PC-3 (cell line): ENCODE results near the gene NEXN.

ENCODE experiments used
- EZH2 ChIP-seq: fragments of 300-600 bp; sonication (generic); IDR thresholded peaks from one replicate; pipeline ENCODE4 v1.6.1; 2017; ENCODE audit warnings: antibody characterized with exemption, mild to moderate bottlenecking, low read length; ENCODE audit not compliant: unreplicated experiment
- TF ChIP-seq, protein P1 (sequence below): fragments of 300-600 bp; sonication (generic); conservative IDR thresholded peaks from 2 replicates; pipeline ENCODE4 v1.5.1; 2017; ENCODE audit warnings: antibody characterized with exemption, low read depth, mild to moderate bottlenecking, low read length

DNA sequence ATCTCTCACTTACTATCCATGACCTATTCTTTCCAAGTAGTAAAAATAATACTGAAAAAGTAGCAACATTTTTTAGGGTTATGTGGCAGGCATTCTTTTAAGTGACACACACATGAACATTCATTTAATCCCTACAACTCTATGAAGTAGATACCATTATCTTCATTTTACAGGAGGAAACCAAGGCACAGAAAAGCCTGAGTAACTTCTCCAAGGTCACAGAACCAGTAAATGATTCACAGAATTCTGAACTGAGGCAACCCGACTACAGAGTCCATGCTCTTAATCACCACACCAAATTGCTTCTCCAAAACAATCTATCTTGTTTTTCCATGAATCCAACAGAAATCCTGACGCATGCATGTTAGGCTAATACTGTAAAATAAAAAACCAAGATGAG lies 73.0 kb downstream of the NEXN start:
- TF ChIP-seq, protein P1, sequence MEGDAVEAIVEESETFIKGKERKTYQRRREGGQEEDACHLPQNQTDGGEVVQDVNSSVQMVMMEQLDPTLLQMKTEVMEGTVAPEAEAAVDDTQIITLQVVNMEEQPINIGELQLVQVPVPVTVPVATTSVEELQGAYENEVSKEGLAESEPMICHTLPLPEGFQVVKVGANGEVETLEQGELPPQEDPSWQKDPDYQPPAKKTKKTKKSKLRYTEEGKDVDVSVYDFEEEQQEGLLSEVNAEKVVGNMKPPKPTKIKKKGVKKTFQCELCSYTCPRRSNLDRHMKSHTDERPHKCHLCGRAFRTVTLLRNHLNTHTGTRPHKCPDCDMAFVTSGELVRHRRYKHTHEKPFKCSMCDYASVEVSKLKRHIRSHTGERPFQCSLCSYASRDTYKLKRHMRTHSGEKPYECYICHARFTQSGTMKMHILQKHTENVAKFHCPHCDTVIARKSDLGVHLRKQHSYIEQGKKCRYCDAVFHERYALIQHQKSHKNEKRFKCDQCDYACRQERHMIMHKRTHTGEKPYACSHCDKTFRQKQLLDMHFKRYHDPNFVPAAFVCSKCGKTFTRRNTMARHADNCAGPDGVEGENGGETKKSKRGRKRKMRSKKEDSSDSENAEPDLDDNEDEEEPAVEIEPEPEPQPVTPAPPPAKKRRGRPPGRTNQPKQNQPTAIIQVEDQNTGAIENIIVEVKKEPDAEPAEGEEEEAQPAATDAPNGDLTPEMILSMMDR, result no peak
- no peak for TF ChIP-seq EZH2
